Activated CD8-positive, alpha-beta memory T cell treated with anti-CD3 and anti-CD28 coated beads, Interleukin-2, amount 50 U/mL, for 4 hours (primary cell): ENCODE data around the gene PDZD2.
"Not testable (repeated sequence)": the region's sequence is repeated elsewhere in the genome, so short reads cannot be mapped to it uniquely, and the experiment has no call there.

ENCODE experiments used
- DNase-seq: peaks from one replicate; pipeline ENCODE4 v3.0.0-alpha.2; 2020

PDZD2 gene

DNA sequence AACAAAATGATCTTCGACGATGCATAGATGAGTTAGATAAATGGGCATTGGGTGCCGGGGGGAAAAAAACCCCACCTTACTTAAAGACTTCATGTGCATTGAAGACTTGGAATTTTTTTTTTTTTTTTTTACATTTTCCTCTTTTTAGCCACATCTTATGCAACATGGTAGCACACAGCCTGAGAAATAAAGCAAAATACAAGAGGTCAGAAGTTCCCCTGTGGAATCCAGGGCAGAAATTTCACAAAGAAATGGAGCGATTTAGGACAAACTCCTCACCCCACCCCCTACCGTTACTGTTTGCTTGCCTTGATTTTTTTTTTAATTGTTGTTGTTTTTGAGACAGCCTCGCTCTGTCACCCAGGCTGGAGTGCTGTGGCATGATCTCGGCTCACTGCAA is 382.0 kb downstream of the PDZD2 start:
- no peak for DNase-seq

DNA sequence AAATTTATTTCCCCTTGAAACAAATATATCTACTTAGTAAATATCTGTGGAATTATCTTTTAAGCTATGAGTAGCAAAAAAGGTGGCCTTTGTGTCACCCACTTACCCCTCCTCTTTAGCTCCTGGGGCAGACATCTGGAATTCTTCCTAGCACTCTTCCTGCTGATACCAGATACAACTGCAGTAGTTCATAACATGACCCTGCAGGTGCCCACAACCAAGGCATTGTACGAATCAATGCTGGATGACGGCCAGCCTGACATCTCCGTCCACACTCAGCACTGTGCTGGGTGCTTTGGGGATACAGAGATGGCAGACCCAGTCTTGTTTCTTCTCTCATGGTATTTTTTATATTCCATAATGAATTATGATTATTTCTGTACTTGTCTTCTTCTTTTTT is 382.8 kb downstream of the PDZD2 start:
- no peak for DNase-seq

DNA sequence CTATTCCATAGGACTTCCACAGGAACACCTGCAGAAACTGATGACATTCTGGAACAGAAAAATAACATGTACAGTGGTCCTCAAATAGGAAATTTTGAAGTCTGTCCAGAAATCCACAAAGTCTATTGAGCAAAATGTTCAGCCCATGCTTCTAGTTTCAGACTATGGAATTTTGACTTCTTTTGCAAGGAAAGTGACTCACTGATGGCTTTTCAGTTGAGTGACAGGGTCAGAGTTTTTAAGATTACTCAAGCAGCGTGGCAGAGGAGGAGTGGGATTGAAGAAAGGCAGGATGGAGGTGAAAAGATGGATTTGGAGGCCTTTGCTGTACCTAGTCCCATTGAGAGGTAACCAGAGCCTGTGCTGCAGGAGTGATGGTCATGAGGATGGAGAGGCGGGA is 383.7 kb downstream of the PDZD2 start:
- DNase-seq, result no peak

DNA sequence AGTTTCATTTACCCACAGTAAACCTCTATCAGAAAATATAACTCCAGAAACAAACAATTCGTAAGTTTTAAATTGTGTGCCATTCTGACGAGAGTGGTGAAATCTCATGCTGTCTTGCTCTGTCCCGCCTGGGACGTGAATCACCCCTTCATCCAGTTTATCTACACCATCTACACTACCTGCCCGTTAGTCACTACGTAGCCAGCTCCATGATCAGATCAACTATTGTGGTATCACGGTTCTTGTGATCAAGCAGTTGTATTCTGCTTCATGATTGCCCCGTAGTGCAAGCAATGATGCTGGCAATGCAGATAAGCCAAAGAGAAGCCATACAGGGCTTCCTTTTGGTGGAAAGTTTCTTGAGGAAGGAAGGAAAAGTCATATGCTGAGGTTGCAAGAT is 384.9 kb downstream of the PDZD2 start:
- DNase-seq, result no peak

DNA sequence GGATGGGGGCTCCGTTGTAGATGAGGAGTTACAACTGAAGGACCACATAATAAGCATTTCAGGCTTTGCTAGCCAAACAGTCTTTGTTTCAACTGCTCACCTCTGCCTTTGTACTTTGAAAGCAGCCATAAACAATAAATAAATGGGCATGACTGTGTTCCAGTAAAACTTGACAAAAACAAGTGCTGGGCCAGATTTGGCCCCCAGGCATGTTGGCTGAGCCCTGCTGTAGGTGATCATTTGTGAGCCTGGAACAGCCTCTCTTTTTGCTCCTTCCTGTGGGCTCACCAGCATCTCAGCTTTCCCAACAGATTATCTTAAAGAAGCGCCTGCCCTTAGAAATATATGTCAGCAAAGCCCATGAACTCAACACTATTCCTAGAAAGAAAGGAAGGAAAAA is 385.8 kb downstream of the PDZD2 start:
- no peak for DNase-seq

DNA sequence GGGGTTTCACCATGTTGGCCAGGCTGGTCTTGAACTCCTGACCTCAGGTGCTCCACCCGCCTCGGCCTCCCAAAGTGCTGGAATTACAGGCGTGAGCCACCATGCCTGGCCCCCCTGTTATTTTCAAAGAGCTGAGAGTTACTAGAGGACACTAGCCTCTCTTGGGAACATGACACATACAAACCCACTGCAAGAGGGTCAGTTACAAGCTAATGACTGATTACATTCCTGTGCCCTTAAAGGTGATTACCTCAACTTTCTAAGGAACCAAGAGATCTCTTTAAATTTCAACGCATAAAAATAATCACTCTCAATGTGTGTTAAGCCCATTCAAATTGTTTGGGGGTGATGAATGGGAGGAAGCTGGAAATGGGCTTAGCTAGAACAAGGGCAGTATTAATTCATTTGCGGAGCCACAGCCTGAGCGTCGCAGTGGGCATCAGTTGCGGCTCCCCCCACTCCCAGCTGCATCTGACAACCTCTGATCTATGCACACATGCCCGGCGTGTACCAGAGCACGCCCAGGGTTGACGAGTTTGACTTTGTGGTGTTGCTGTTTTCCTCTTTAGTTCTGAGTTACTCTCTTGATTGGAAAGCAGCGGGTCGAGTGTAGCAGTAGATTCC is 388.3 kb downstream of the PDZD2 start:
- DNase-seq, result no peak

DNA sequence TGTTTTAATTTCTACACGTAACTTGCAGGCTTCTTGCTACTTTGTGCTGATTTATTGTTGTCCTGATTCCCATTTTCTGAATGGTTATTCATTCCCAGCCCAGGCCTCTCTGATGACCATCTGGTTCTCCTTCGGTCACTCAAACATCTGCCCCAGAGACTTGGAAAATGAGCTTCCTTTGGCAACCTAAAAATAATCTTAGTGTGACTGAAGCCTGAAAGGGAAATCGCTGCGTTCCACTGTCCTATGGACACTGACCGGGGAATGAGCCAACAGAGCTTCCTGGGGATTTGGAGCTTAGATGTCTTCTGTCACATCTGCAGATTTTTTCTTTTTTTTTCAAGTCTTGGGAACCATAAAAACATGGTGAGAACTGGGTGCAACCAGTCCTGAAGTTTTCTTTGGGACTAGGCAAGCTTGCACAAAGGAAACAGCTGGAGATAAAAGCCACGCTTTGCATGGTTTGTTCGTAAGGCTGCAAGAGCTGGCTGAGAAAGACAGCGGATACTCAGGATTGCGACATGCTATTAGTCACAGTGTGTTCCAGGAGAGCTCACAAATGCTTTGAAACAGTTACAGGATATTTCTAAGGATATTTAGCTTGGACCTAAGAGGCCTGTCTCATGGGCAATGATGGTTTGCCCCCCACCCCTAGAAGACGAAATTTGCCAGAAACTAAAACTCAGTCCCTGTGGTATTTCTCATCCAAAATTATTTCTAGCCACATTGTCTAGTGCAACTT is 389.0 kb downstream of the PDZD2 start:
- DNase-seq, result no peak

DNA sequence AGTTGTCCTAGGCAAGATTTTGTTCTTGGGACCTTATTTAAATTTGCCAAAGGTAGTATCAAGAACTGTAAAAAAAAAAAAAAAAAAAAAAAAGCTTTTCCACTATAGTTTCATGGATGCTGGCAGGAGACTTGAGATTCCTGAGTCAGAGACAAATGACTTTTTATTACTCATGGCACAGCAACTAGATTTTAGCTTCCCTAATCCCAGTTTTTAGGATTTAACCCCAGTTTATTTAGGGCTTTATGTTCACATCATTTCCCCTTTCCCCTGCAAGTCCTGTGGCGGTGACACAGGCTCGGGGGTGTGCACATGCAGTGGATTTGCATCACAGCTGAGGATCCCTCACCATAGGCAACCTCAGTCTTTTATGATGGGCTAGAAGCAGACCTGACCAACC is 390.3 kb downstream of the PDZD2 start:
- no peak for DNase-seq

DNA sequence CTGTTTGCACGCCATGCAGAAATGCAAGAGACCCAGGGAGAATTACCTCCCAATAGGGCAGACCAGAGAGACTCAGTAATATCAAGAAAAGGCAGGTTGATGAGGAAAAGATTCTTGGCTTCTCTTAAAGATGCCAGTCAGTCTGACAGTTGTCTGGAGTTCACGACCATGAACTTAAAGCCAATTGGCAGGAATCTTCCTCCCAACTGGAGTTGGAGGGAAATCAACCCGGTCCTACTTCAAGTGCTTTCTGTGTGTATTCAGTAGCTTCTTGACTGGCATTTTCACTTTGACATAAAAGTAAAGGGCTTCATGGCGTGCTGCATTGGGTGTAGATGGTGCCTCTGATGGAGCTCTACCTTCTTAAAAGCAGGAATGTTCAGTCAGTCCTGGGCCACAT is 390.9 kb downstream of the PDZD2 start:
- no peak for DNase-seq

DNA sequence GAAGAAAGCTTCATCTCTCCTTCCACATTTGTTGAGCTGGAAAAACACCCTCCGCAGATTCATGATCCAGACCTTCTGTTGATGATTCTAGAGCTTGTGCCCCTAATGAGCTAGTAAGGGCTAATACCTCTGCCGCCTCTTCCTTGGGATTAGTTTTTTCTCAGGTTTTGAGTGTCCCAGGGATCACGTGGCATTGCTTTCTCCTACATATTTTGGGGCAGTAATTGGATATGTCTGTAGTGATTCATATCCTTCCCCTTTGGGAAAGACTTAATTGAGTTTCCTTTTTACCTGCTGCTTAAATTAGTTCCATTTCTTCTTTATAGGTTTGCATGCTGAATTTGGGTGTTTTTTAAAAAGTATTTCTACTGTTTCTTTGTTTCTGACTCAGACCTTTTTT is 391.3 kb downstream of the PDZD2 start:
- DNase-seq, result no peak

DNA sequence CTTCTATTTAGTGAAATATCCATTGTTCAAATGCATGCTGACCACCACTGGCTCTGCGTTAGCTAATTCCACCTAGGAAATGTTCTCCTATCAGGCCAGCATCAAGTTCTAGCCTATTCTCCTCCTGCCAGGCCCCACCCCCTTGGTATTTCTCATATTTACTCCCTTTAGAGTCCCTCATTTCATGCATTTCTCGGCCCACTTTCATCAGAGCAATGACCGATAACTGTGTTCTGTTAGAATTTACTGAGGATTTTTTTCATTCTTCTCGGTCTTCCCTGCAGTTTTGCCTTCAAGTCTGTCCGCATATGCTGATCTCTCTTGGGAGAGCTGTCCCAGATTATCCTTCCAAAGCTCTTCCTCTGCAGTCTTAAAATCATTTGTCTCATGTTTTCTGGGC is 391.8 kb downstream of the PDZD2 start:
- DNase-seq, result no peak

DNA sequence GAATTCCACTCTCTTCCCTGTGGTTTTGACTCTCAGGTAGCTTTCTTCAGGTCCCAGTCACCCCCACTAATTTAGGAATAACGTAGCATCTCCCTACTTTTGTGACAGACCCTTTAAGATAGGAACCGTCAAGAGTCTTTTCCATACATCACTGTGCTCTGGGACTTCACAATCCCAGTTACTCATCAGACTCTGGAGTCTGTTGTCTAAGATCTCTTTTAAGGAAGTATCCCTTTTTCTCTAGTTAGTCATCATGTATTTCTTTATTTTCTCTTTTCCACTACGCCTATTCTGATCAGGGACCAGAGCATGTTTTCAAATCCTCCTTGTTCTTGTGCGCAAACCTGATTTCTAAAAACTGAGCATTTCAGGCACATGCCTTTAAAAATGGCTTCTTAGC is 392.2 kb downstream of the PDZD2 start:
- DNase-seq, result no peak

DNA sequence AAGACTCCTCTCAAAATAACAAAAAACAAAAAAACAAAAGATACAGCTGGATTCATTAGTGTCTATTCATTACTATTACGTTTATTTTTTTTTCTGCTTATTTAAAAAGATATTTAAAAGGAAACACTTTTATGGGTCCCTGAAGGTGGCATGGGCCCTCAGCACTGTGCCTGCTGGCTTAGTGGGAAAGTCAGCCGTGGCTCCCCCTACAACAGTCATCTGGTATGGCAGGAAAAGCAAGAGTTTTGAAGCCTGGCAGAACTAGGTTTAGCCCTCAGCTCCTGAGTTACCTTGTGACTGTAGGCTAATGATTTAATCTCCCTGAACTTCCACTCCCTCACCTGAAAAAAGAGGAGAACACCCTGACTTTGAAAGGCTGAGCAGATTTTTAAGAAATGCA is 399.6 kb downstream of the PDZD2 start:
- DNase-seq, result no peak

DNA sequence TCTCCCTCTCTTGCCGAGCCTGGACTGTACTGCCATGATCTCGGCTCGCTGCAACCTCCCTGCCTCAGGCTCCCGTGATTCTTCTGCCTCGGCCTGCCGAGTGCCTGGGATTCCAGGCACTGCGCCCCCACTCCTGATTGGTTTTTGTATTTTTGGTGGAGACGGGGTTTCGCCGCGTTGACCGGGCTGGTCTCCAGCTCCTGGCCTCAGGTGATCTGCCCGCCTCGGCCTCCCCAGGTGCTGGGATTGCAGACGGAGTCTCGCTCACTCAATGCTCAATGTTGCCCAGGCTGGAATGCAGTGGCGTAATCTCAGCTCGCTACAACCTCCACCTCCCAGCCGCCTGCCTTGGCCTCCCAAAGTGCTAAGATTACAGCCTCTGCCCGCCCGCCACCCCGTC is 400.2 kb downstream of the PDZD2 start:
- DNase-seq, result not testable (repeated sequence)

DNA sequence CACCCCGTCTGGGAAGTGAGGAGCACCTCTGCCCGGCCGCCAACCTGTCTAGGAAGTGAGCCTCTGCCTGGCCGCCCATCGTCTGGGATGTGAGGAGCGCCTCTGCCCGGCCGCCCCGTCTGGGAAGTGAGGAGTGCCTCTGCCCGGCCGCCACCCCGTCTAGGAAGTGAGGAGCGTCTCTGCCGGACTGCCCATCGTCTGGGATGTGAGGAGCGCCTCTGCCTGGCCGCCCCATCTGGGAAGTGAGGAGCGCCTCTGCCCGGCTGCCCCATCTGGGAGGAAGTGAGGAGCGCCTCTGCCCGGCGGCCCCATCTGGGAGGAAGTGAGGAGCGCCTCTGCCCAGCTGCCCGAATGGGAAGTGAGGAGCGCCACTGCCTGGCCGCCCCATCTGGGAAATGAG is 400.7 kb downstream of the PDZD2 start:
- DNase-seq, result not testable (repeated sequence)

DNA sequence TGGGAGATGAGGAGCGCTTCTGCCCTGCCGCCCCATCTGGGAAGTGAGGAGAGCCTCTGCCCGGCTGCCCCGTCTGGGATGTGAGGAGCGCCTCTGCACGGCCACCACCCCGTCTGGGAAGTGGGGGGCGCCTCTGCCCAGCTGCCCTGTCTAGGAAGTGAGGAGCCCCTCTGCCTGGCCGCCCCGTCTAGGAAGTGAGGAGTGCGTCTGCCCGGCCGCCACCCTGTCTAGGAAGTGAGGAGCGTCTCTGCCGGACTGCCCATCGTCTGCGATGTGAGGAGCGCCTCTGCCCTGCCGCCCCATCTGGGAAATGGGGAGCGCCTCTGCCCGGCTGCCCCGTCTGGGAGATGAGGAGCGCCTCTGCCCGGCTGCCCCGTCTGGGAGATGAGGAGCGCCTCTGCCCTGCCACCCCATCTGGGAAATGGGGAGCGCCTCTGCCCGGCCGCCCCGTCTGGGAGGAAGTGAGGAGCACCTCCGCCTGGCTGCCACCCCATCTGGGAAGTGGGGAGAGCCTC is 401.3 kb downstream of the PDZD2 start:
- DNase-seq, result not testable (repeated sequence)

DNA sequence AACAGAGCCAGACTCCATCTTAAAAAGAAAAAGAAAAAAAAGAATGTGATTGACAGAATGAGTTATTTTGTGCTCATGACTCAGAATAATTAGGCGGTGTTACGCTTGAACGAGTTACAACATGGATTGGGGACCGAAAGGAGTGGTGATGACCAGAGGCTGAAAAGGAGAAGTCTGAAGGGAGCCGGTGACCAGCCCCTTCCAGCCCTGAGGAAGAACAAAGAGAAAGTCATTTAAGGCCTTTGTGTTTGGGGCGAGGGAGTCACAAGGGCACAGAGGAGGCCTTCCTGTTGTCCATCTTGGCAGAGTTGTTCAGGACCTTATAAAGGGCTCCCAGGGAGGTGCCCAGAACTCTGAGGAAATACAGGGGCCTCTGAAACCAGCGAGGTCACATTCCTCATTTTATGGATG is 403.6 kb downstream of the PDZD2 start:
- no peak for DNase-seq

DNA sequence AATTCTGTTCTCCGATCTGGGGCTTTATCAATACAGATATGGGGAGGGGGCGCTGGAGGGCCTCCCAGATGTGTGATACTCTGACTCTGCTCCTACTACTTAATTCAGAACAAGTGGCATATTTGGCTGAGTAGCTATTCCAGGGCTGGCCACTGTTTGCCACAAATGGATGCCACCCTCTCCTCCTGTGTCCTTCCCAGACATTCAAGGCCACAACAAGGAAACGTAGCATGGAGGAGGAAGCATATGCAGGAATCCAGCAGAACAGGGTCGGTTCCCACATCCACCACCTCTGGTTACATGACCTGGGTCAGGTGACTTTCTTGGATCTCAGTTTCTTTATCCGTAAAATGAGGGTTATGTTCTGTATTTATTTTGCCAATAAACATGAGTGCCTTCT is 404.2 kb downstream of the PDZD2 start:
- DNase-seq, result no peak

DNA sequence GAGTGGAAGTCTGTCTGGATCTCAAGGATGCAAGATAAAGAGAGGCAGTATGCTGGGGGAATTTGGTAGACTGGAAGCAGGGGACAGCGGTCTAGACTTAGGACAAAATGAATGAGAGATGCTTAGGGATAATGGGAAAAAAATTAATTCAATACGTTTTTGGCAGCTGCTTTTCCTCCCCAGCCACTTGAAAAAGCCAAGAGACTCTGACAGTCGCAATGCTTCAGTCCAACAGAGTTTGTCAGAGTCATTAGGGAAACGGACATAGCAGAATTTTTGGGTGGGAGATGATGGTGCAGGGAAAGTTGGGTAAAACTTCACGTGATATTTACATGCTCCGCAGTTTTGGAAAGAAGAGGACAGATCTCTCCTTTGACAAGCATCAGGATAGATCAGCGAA is 405.5 kb downstream of the PDZD2 start:
- no peak for DNase-seq

DNA sequence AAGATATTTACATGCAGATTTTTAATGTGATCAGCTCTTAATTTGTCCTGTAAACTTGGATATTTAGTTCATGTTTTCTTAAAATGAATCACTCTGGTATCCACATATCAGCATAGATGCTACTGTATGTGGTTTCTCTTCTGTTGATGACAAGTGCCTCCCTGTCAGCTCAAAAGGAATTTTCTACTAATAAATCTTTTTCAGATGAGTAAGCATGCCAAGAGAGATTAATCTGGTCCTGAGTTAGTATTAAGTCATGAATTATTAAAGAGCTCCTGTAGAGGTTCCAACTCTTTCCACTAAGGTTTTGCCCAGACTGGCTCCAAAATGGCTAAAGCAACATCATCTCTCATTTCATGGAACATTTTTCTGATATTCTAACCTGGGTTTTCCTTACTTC is 406.0 kb downstream of the PDZD2 start:
- DNase-seq, result no peak

DNA sequence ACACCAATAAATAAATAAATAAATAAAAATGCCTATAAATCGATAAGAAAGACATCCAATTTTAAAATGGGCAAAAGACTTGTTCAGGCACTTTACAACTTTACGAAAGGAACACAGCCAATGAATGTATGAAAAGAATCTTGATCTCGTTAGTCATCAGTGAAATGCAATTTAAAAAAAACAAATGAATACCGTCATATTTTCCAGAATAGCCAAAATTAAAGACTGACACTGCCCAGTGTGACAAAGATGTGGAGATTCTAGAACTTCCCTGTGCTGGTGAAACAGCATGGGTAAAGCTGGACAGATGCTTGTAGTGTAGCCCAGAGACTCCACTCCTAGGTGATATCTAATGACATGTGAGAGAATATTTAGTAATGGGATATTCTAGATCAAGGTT is 408.1 kb downstream of the PDZD2 start:
- no peak for DNase-seq

DNA sequence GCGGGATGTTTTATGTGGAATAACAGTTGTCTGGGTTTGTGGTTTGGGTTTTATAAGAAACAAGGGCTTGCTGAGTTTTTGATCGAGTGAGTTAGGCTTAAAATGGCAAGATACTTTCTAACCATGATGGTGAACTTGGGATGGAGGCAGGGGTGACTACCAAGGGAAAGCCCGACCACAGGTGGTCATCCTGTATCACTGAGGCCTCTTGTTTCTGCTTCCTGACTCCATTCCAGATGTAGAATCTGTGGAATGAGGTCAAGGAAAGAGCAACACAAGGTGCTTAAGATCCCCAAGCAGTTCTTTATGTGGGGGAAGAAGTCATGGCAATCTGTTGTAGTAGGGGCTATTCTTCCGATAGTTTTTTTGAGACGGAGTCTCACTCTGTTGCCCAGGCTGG is 412.9 kb downstream of the PDZD2 start:
- DNase-seq, result no peak

DNA sequence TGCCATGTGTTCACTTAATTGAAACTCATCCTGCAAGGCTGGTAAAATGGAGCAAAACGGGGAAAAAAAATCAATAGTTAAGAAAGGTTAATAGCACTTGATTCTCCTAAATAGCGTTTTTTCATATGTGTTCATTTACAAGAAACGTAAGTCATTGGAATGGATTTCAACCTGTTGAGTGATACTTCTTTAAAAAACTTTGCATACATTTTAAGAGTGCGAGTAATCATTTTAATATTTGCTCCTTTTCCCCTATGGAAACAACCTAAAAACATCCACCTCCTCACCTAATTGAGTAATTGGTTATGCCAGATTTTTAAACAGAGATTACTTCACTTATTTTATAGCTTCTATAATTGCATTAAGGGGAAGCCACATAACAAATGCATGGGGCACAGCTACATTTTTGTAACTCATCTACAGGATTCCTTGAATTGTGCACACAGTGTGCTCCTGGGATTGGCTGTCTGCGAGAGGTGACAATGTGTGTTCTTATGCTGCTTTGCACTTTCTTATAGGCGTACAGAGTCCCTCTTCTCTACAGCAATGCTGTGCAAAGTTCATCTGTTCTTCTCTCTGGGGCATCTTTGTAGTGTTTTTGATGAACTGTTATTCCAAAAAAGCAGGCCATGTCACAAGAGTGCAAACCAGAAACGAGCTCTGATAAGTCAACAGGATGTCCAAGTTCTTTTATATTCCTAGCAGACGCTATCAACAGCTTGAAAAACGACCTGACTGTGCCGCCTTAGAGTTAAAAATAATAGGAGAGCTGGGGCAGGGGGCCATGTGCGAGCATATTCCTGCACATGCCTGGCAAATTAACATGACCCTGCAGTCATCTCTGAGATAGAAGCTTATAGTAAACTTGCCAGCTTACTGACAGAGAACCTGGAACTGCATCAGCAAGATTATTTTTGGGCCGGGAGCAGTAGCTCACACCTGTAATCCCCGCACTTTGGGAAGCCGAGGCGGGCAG is 417.2 kb downstream of the PDZD2 start:
- no peak for DNase-seq
